Measurements from ENCODE around the gene MT1B. TPM values are rescaled to one million over a fixed set of nuclear protein-coding genes. Genes with fewer than 3 reads are reported as not detected.
A peak's percentile ranks its signal among the peaks of the same experiment; 100 is the strongest.

Gene MT1B
- total and polyA plus RNA-seq, 9 of the 15 experiments (the other 6 are each of a cell fraction or from before 2014, with no cell fraction given), result not detected

- no peak for TF ChIP-seq AFF4 (CRISPR knock-in tag; IDR thresholded peaks at IDR 0.05)
- no peak for TF ChIP-seq ZNF239 (CRISPR knock-in tag; IDR thresholded peaks at IDR 0.05)
- no peak for TF ChIP-seq PPARD (CRISPR knock-in tag; IDR thresholded peaks at IDR 0.05)
- TF ChIP-seq ZNF398 (CRISPR knock-in tag; IDR thresholded peaks at IDR 0.05), result no peak
- no peak for TF ChIP-seq KAT2B (IDR thresholded peaks at IDR 0.05; ENCODE audit: low read depth, low read length)
- no peak for TF ChIP-seq ZNF217 (CRISPR knock-in tag; IDR thresholded peaks at IDR 0.05)
- TF ChIP-seq ZBTB9 (CRISPR knock-in tag; IDR thresholded peaks at IDR 0.05), result no peak
- no peak for TF ChIP-seq ASH1L (IDR thresholded peaks at IDR 0.05; ENCODE audit: borderline replicate concordance, low read depth, partially characterized antibody)
- no peak for TF ChIP-seq SRSF9 (IDR thresholded peaks at IDR 0.05; ENCODE audit: borderline replicate concordance, low read depth, low read length)
- TF ChIP-seq HIVEP1 (CRISPR knock-in tag; IDR thresholded peaks at IDR 0.05), result no peak
- TF ChIP-seq RREB1 (CRISPR knock-in tag; IDR thresholded peaks at IDR 0.05), result no peak
- TF ChIP-seq HMGN3 (IDR thresholded peaks at IDR 0.05; ENCODE audit: borderline replicate concordance, extremely low read depth, insufficient read length, low read depth, low read length), result peak; percentile 40
These were observed 8.5 kb upstream of the MT1B start (continued) for GRCh38 chr16:56643080-56643778.
